Lower leg skin (tissue), 3 donors: Measurements from ENCODE around the gene STUM.

Experiments
- CTCF ChIP-seq, 3 donors: fragments of 450-650 bp; IDR thresholded peaks; one replicate each; pipeline ENCODE4 v1.5.1; 2016; ENCODE audit warnings: antibody characterized with exemption in 3 of 3, mild to moderate bottlenecking in 3 of 3, moderate library complexity in 2 of 3
- POLR2A ChIP-seq, 2 donors: fragments of 450-650 bp; IDR thresholded peaks; one replicate each; pipeline ENCODE4 v1.6.1; 2016 to 2017; ENCODE audit warnings: antibody characterized with exemption in 2 of 2, mild to moderate bottlenecking in 1 of 2, moderate library complexity in 1 of 2

GRCh38 chr1:226627924-226628611 lies 79.5 kb downstream of the STUM start:
- no peak for TF ChIP-seq CTCF (IDR thresholded peaks at IDR 0.05)
- TF ChIP-seq POLR2A (IDR thresholded peaks at IDR 0.05), result no peak
